HG03135 (cell line): ENCODE results near the gene PLXNA2.

Experiments
- ATAC-seq: cut with Tn5 transposase; IDR thresholded peaks from one replicate; pipeline ENCODE4 v1.9.1; 2021; ENCODE audit warnings: mild to moderate bottlenecking, moderate library complexity; ENCODE audit not compliant: unreplicated experiment

PLXNA2 gene

DNA sequence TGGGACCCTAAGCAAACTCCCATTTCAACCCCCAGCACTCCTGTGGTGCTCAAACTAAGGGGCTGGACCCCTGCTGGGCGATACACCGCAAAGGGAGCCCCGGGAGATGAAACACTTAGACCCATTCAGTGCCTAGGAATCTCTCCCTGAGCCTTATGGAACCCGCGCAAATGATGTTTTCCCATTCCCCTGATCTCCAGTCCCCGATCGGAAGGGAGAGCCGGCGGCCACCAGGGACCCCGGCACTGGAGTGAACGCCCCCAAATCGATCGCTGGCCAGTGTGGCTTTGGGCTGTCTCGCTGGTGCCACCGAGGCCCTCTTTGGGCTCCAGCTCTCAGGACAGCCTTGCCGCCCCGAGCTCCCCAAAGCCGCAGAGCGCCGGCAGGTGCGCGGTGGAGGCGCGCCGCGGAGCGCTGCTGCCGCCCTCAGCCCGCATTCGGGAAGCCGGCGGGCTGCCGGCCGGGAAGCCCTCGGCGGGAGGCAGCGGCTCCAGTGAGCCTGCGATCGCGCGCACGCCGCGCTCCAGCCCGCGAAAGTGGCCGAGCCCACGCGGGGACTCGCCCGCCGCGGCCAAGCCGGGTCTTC lies 1.1 kb downstream of the PLXNA2 start:
- no peak for ATAC-seq

DNA sequence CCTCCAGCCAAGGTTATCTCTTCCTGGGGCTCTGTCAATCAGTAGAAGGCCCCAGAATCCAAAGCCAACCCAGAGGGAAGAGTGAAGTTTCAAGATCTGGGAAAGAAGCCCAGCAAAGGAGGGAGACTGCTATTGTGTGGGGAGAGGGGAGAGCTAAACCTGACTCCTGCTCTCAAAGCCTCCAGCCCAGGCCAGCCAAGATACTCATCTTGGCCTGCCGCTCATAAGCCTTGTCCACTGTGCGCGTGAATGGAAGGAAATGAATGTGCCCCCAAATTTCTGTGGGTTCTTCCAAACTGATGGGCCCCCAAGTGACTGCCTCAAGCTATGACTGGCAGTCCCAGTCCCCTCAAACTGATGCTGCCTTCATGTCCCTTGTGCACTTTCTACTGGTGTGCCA lies 2.0 kb downstream of the PLXNA2 start:
- ATAC-seq: no peak

DNA sequence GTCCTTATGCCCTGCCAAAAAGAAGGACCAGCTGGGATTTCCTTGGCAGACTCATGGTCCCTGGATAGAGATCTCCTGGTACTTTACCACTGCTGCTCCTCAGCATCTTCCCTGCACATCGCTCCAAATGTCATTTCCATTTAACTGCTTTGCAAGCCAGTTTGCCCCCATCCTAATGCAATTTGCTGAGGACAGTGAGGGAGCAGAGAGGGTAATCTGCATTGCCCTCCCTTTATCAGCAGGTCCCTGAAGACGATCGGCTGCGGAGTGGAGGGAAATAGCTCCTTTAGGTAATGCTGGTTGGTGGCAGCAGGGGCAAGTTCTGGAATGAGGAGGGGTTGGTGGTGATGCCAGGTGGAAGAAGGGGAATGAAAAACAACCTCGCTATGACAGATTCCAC lies 2.7 kb downstream of the PLXNA2 start:
- ATAC-seq: no peak

DNA sequence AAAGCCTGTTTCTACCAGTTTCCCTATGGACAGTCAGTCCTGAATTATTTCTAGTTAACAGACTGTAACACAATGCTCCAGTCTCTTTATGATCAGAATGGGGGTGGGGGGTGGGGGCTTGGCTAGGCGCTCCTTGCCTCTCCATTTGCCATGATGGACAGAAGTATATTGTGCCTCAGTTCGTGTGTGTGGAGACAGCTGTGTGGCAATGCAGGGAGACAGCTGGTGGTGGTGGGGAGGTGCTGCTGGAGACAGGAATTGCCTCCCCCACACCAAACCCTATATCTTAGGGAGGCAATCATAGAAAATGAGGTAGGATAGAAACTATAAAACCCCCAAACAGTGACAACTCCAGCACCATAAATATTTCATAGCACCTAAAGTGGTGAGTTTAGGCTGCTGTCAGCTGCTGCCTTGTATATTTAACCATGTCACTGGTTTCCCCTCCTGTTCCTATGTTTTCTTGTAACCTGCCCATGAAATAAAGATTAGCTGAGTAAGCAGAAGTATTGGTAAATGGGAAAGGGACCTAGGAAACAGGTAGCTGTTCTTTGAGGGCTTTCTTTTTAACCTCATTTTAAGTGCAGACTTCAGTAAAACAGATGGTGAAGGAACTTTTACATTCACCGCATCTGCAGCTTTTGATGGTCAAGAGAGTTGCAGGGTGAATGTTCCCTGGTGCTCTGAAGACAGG lies 3.4 kb downstream of the PLXNA2 start:
- no peak for ATAC-seq

DNA sequence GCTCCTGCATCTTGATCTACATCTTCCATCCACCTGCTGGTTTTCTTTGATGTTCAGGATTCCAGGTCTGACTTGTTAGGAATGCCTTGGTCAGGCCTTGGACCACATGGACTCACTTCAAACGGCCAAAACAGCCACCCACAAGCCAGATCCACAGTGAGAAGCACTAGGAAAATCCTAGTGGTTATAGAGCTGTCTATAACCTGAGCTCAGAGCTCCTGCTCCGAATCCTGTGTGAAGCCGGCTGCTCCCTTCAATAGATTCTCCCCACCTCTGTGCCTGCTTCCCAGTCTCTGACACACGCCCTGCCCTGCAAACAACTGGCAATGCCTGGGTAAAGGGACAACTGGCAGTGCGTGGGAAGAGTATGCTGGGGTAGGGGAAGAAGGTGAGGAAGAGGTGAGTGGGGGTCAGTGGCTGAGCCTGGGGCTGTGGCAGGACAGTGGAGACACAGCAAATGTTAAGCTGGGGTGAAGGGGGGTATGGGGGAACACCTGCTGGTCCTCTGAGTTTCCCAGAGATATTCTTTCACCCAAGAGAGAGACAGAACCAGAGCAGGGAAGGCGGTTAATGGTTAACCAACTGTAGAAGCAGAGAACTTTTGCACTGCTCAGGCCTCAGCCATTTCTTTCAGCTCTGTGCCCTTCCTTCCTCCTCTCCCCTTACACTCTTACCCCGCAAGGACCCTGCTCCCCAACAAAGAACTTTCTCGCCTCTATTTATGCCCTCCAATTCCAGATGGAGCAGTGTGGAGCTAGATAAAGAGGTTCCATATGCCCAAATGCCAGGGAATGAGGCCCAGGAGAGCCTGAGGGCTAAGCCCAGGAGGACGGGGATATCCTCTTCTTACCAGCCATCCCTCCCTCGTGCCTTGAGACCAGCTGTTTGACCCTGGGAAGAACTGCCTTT lies 4.5 kb downstream of the PLXNA2 start:
- ATAC-seq: no peak

DNA sequence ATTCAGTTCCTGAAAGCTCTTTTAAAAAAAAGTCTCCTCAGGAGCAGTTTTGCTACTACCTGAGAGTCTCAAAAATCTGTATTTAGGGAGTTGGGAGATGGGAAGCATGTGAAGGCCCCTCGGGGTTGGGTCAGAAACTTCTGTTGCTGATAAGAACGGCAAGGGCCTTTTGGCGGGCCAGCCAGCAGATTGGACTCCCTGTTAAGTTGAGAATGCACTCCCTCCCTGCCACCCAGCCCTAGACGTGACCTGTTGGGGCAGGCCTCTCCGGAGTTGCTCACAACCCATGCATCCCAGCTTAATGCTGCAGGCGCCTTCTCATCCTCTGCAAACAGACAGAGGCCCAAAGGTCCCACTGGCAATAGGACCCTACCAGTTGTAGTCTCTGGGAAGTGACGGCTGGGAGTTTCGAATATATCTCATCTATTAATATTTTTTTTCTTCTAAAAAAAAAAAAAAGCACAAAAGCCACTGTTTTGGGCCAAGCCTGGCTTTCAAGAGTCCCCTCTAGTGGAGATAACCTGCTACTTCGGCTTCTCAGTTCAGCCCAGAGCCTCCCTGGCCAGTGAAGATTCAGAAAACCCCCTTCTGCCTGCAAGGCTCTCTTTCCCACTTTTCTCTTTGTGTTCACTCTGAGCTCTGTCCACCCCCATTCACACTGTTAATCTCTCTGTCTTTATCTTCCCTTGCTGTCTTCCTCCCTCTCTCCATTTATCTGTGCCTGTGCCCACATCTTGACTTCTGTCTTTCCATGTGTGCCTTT lies 5.3 kb downstream of the PLXNA2 start:
- no peak for ATAC-seq

DNA sequence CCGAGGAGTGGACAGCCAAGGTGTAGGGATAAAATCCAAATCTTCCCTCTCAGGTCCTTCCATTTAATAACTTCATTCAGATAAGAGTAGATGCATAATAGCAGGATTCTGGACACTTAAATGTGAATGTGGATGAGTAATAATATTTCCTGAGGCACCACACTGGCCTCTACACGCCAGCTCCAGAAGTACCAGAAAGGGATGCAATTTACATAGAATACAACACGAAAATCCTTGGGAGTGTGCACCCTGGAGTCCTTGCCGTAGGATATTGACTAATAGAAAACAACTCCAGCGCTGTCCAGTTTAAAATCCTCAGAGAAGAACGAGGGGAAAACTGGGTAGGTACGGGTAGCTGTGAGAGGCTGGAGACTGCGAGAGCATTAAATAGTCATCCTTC lies 6.9 kb downstream of the PLXNA2 start:
- no peak for ATAC-seq

DNA sequence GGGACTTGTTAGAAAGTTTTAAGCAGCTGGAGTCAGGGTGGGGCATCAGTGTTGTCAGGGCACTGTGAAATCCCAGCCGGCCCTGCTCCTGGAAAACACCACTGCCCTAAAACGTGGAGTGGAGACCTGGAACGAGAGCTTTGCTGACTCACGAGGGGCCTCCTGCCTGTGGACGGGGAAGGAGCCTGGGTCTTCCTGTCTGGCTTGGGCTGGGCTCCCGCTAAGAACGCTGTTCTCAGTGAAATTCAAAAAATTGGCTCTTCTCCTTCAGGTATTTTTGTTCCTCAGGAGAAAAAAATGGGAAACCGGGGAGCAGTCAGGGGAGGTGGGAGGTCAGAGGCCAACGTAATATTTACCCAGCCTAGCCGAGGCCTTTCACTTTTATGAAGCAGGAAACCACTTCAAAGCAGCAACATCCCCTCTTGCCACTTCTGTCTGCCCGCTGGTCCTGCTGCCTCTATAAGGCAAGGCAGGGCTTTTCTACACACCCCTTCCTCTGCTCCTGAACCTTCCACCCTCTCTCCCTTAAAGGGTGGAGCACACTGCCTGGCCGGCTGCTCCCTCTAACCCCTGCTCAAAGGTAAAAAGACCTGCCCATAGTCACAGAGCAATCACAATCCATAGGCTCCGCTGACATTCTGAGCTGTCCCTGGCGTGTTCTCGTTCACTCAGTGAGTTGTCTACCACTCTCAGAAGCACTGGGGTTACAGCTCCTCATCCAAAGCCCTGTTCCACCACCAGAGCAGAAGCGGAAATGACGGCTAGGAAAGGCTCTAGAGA lies 8.0 kb downstream of the PLXNA2 start:
- ATAC-seq: no peak

DNA sequence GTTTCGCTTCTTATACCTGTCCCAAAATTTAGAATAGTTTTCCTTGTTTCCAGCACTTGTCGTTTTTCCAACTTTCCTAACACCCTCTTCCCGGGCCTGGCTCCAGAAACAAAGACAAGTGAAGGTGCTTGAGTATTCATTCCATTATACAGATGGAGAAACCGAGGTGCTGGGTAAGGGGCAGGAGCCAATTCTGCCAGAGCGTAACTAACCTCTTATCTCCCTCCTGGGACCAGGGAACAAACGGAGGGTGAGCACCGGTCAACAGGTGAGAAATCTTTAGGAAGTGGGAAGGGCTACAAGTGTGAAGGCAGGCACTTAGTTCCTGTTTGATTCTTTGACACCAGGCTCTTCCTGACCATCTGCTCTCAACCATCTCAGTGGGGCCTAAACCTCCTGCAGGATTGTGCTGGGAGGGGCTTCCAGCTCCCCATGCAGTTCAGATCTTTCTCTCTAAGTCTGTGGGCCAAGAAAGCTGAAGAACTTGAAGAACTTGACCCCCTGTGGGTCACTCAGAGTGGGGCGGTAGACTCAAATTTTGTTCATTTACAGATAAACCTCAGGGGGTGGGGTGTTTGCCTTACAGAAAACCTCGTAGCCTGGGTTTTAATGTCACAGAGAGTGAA lies 8.7 kb downstream of the PLXNA2 start:
- no peak for ATAC-seq

DNA sequence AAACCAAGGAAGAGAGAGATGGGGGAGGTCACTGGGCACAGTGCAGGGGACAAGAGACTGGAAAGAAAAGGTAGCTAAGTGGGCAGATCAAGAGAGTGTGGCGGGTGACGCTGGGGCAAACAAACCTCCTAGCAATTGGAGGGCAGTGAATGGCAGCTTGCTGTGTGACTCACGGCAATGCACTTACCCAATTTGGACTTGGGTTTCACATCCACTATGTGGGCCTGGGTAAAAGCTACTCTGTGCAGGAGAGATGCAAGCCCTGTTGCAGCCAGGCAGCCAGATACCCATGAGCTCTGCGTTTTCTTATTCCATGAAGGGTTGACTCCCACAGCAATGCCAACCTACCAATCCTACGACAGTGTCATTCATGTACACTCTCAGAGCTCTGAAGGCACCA lies 9.5 kb downstream of the PLXNA2 start:
- ATAC-seq: no peak

DNA sequence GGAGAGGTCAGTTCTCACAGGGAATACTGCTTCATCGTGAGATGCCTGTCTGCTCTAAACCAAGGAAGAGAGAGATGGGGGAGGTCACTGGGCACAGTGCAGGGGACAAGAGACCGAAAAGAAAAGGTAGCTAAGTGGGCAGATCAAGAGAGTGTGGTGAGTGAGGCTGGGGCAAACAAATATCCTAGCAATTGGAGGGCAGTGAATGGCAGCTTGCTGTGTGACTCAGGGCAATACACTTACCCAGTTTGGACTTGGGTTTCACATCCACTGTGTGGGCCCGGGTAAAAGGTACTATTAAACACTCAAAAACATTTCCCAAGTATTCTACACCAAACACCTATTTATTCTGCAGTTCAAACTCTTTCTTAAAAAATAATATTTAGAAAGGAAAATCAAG lies 10.2 kb downstream of the PLXNA2 start:
- ATAC-seq: no peak

DNA sequence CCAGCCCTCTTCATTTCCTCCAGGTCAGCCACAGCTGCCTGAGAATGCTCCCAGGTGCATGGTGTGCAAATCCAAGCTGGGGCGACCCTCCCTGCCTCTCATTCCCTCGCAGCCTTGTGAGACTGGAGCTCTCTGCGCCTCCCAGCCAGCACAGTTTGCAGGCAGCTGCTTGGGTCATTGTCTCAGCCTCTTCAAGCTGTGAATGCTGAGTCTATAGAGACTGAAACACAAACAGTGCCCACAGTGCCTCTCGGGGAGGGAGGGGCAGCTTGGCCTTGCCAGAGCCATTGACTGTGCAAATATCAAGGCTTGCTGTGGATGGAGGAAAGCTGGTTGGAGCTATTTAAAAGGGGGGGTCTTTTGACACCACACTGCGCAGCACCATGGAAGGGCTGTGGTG lies 10.6 kb downstream of the PLXNA2 start:
- no peak for ATAC-seq

DNA sequence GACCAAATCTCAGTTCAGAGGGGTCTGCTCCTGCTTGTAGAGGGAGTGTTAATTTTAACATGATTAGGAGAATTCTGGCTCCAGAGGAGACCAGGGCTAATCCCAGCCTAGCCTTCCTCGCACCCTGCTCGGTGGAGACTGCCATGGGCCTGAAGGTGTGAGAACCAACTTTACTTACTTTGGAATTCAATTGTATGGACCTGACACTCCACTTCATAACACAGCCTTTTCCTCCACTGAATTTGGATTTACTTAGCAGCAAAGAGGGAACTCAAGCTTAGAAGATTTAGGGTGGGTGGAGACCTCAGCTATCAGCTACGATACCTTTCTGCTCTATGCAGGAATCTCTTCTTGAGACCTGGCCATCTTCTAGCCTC lies 11.5 kb downstream of the PLXNA2 start:
- no peak for ATAC-seq

DNA sequence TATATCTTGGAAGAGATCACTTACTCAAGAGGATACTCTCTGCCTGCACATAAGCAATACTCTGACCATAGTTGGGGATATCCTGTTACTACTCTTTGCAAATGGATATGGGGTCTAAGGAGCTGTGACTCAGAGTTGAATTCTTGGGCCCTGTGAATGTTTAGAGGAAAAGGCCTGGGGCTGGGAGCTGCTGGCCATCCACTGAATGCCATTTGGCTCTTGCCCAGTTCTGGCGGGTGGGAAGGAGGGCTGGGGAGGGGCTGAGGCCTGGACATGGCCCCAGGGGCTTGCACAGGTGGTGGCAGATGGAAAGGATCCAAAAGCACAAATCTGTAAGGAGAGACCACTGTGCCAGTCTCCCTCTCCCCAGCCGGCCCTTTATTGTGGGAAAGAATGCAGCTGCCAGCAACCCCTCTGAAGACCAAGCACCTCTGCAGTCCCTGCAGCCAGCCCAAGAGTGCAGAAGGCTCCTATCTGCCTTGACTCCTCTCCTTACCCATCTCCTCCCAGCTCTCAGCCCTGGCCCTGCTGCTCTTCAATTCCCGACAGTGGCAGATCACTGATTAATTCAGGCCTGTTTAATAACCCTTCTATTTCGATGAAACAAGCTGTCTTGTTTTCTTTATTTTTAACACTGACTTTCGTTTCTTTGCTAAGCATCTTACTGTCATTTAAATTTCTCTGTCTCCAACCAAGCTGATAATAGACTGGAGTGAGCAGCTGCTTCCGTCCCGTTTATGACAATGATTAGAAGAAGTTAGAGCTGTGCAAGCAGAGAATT lies 12.1 kb downstream of the PLXNA2 start:
- ATAC-seq: no peak

DNA sequence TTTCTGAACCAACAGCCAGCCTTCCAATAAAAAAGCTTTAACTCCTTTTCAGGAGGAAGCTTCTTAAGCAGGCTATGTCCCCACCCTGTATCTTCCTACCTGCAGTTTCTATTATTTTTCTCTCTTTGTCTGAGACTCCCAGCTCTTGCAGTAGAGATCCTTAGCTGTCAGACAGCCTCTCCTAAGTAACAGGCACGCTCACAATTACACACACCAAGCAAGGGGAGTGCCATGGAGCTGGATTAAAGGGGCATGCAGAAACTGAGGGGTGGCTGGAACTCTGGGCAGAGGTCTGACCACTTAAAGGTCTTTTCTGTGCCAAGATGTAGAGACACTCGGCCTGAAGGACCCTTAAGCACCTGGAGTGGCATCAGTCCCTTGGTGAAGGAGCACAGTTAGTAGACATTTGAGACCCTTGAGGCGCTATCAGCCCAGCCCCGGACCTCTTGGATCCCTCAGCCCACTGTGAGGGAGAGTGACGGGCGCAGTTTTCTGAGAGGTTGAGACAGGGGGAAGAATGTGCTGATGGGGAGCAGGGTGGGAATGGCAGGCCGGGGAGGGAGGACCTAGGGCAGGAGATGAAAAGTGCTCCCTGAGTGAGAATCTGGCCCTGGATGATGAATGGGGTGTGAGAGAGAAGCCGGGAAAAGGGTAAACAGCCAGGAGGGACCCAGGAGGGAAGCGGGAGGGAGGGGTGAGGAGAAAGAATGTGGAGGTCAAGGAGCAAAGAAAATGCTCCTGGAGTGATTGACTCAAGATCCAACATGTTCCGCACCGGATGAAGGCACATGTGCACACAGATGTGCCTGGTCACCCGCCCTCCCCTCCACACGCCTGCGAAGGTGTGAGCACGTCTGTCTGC lies 13.3 kb downstream of the PLXNA2 start:
- no peak for ATAC-seq

DNA sequence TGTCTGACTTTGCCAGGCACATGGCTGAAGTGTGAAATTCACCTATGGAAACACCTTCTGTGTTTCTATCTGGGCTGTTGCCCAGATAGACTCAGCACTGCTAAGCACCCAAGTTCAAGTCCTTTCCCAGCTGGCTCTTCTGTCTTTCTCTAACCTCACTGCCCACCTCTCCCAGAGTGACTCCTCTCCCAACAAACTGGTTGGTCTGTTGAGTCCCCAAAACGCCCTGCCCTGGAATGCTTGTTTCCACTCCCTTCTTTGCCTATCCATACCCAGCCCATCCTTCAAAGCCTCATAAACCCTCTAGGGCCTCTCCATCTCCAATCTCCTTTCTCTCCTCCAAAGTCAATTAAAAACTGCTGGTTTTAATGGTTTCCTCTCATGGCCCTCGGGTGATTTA lies 15.6 kb downstream of the PLXNA2 start:
- no peak for ATAC-seq

DNA sequence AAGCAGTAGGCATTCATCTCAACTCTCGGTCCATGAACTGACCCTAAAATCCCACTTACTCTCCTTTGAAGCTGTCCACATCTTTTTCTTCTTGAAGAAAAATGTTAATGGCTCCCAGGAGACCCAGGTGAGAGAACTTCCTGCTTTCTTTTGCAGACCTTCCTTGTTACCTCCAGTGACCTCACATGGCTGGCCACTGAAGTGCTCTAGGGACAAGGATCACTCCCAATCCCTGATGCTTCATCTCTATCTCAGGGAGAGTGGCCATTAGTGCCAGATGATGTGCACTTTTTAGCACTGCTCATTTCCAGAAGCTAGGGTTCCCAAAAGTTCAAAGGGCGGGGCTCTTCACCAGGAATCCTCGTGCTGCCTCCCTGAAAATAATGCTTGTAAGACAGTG lies 16.2 kb downstream of the PLXNA2 start:
- no peak for ATAC-seq

DNA sequence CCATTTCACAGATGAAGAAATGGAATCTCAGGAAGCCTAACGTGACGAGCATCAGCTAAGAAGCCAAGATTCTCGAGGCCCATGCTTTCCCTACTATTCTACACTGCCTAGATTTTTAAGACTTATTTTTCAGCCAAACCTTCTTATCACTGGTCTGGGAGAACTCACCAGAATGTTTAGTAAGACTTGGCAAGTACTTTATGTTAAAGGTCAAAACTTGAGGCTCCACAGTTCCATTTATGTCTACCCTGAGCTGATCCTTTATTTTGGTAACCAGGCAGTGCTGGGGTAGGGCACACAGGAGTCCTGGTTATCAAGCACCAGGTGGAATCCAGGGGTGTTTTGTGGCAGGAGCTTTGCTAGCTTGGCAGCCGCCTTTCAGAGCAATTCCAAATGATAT lies 16.8 kb downstream of the PLXNA2 start:
- no peak for ATAC-seq
